ENCODE measurements around the gene PERM1. TPM values are rescaled to one million over a fixed set of nuclear protein-coding genes. Genes with fewer than 3 reads are reported as not detected.
A peak's percentile ranks its signal among the peaks of the same experiment; 100 is the strongest.

The PERM1 gene
- polyA plus RNA-seq, 1 donor from 2014 or later, result not detected

GRCh38 chr1:962381-963300, 19.3 kb downstream of the PERM1 start:
- Mint-ChIP-seq H3K9me3 (no peaks in the 10 kb centered on the region), H3K36me3 (peaks cover 1% of the 10 kb centered on the region), H3K4me3 (peak overlapping the region; percentile 62 to 91 (median 78)), H3K27me3 (no peaks in the 10 kb centered on the region), H3K27ac (no peak overlapping the region), H3K4me1 (peaks cover 1 to 8% (median 4%) of the 10 kb centered on the region in 3 donors)

GRCh38 chr1:961132-961669, 20.7 kb downstream of the PERM1 start:
- Mint-ChIP-seq H3K4me3 (peak overlapping the region; percentile 49 to 86 (median 67)), H3K36me3 (peaks cover 1% of the 10 kb centered on the region), H3K9me3 (no peaks in the 10 kb centered on the region), H3K27ac (no peak overlapping the region), H3K27me3 (no peaks in the 10 kb centered on the region), H3K4me1 (peaks cover 4 to 10% (median 7%) of the 10 kb centered on the region in 3 donors)

GRCh38 chr1:960363-961131, 21.3 kb downstream of the PERM1 start, which contains the start of gene KLHL17:
TSS of gene KLHL17 (plus strand) at chr1:960584. CDS start at chr1:960694, 110 bp downstream.
- H3K9me3 Mint-ChIP-seq, result no peaks in the 10 kb centered on the region
- peaks cover 1% of the 10 kb centered on the region for H3K36me3 Mint-ChIP-seq
- H3K27me3 Mint-ChIP-seq, result no peaks in the 10 kb centered on the region
- peak within 1 kb of the TSS; percentile 87 to 94 (median 92) for H3K4me3 Mint-ChIP-seq
- no peak within 1 kb of the TSS for H3K27ac Mint-ChIP-seq
- peaks cover 4 to 10% (median 7%) of the 10 kb centered on the region in 3 donors for H3K4me1 Mint-ChIP-seq

- peaks cover 6% of the 10 kb centered on the region for H3K36me3 Mint-ChIP-seq
- H3K9me3 Mint-ChIP-seq, result no peaks in the 10 kb centered on the region
- H3K4me1 Mint-ChIP-seq, result peaks cover 4 to 10% (median 7%) of the 10 kb centered on the region in 3 donors
- peak overlapping the region; percentile 53 to 90 (median 77) for H3K4me3 Mint-ChIP-seq
- H3K27ac Mint-ChIP-seq, result no peak overlapping the region
- no peaks in the 10 kb centered on the region for H3K27me3 Mint-ChIP-seq
These were observed 22.0 kb downstream of the PERM1 start for GRCh38 chr1:959731-960362.

- Mint-ChIP-seq H3K9me3 (no peaks in the 10 kb centered on the region), H3K27ac (peak within 1 kb of the TSS in 2 of 3 donors; percentile 62 to 72), H3K4me1 (peaks cover 4 to 10% (median 7%) of the 10 kb centered on the region in 3 donors), H3K4me3 (peak within 1 kb of the TSS; percentile 87 to 94 (median 92)), H3K36me3 (peaks cover 6% of the 10 kb centered on the region), H3K27me3 (no peaks in the 10 kb centered on the region)
These were observed 22.8 kb downstream of the PERM1 start, which contains the start of gene NOC2L for GRCh38 chr1:958823-959730. TSS of gene NOC2L (minus strand) at chr1:959256. CDS start at chr1:959240, 16 bp downstream.

- peaks cover 4 to 10% (median 7%) of the 10 kb centered on the region in 3 donors for H3K4me1 Mint-ChIP-seq
- H3K4me3 Mint-ChIP-seq, result peak overlapping the region in 3 of 4 donors; percentile 54 to 77 (median 75)
- H3K27me3 Mint-ChIP-seq, result no peaks in the 10 kb centered on the region
- no peak overlapping the region for H3K27ac Mint-ChIP-seq
- H3K36me3 Mint-ChIP-seq, result peaks cover 10% of the 10 kb centered on the region
- H3K9me3 Mint-ChIP-seq, result no peaks in the 10 kb centered on the region
These were observed 25.3 kb downstream of the PERM1 start for GRCh38 chr1:956636-957035.

GRCh38 chr1:955474-955873, 26.4 kb downstream of the PERM1 start:
- Mint-ChIP-seq H3K4me3 (peak overlapping the region in 2 of 4 donors; percentile 58 to 75), H3K9me3 (no peaks in the 10 kb centered on the region), H3K27me3 (no peaks in the 10 kb centered on the region), H3K36me3 (peaks cover 13% of the 10 kb centered on the region), H3K4me1 (peaks cover 4 to 10% (median 7%) of the 10 kb centered on the region in 3 donors), H3K27ac (peak overlapping the region in 1 of 3 donors; percentile 73)

- H3K36me3 Mint-ChIP-seq, result peaks cover 13% of the 10 kb centered on the region
- H3K27me3 Mint-ChIP-seq, result no peaks in the 10 kb centered on the region
- peak overlapping the region in 2 of 4 donors; percentile 58 to 75 for H3K4me3 Mint-ChIP-seq
- peak overlapping the region in 1 of 3 donors; percentile 73 for H3K27ac Mint-ChIP-seq
- peaks cover 4 to 10% (median 7%) of the 10 kb centered on the region in 3 donors for H3K4me1 Mint-ChIP-seq
- no peaks in the 10 kb centered on the region for H3K9me3 Mint-ChIP-seq
These were observed 27.0 kb downstream of the PERM1 start for GRCh38 chr1:954927-955326.

GRCh38 chr1:953524-954320, 28.2 kb downstream of the PERM1 start:
- Mint-ChIP-seq H3K9me3 (no peaks in the 10 kb centered on the region), H3K27ac (no peak overlapping the region), H3K4me1 (peaks cover 4 to 10% (median 7%) of the 10 kb centered on the region in 3 donors), H3K27me3 (no peaks in the 10 kb centered on the region), H3K4me3 (peak overlapping the region in 2 of 4 donors; percentile 17 to 75), H3K36me3 (peaks cover 13% of the 10 kb centered on the region)

- Mint-ChIP-seq H3K27ac (no peak overlapping the region), H3K27me3 (no peaks in the 10 kb centered on the region), H3K4me3 (no peak overlapping the region), H3K4me1 (peaks cover 2% of the 10 kb centered on the region in 3 donors), H3K9me3 (no peaks in the 10 kb centered on the region), H3K36me3 (peaks cover 11% of the 10 kb centered on the region)
These were observed 29.3 kb downstream of the PERM1 start for GRCh38 chr1:952603-953002.

- Mint-ChIP-seq H3K27me3 (no peaks in the 10 kb centered on the region), H3K27ac (no peak overlapping the region), H3K36me3 (peaks cover 11% of the 10 kb centered on the region), H3K4me1 (no peaks in the 10 kb centered on the region), H3K4me3 (no peak overlapping the region), H3K9me3 (no peaks in the 10 kb centered on the region)
These were observed 29.7 kb downstream of the PERM1 start for GRCh38 chr1:952201-952600.

GRCh38 chr1:951364-951763, 30.5 kb downstream of the PERM1 start:
- Mint-ChIP-seq H3K27me3 (no peaks in the 10 kb centered on the region), H3K4me1 (no peaks in the 10 kb centered on the region), H3K9me3 (no peaks in the 10 kb centered on the region), H3K27ac (no peak overlapping the region), H3K36me3 (peaks cover 13% of the 10 kb centered on the region), H3K4me3 (peak overlapping the region in 1 of 4 donors; percentile 10)

- H3K9me3 Mint-ChIP-seq, result no peaks in the 10 kb centered on the region
- H3K4me3 Mint-ChIP-seq, result no peak overlapping the region
- no peaks in the 10 kb centered on the region for H3K27me3 Mint-ChIP-seq
- peaks cover 15% of the 10 kb centered on the region for H3K36me3 Mint-ChIP-seq
- no peak overlapping the region for H3K27ac Mint-ChIP-seq
- no peaks in the 10 kb centered on the region for H3K4me1 Mint-ChIP-seq
These were observed 31.0 kb downstream of the PERM1 start for GRCh38 chr1:950881-951280.
